OCI-LY1 (cell line): ENCODE data around the gene SF3B1.

Experiments
- H2AFZ ChIP-seq: fragments of 200-600 bp; sonication (generic), shearing (Covaris generic); 2 replicates; pipeline ENCODE4 v1.6.0; 2014; ENCODE audit warnings: antibody characterized with exemption, mild to moderate bottlenecking, low read length
- H3F3A ChIP-seq: fragments of 200-600 bp; sonication (generic), shearing (Covaris generic); 2 replicates; pipeline ENCODE4 v1.6.0; 2014; ENCODE audit warnings: mild to moderate bottlenecking, antibody characterized with exemption, low read length, moderate library complexity; ENCODE audit not compliant: insufficient read depth
- H3K27ac ChIP-seq: fragments of 200-600 bp; sonication (generic); 2 replicates; pipeline ENCODE4 v1.5.1; 2014; ENCODE audit warnings: low read length, mixed run types, mild to moderate bottlenecking, low read depth; ENCODE audit not compliant: poor library complexity, severe bottlenecking
- H3K27me3 ChIP-seq: fragments of 200-600 bp; sonication (generic); 2 replicates; pipeline ENCODE4 v1.6.0; 2014; ENCODE audit warnings: antibody characterized with exemption, mild to moderate bottlenecking, low read length, moderate library complexity; ENCODE audit not compliant: insufficient read depth
- H3K36me3 ChIP-seq: fragments of 200-600 bp; sonication (generic); 2 replicates; pipeline ENCODE4 v1.6.1; 2014; ENCODE audit warnings: mild to moderate bottlenecking, antibody characterized with exemption, low read length, moderate library complexity, mixed read lengths; ENCODE audit not compliant: insufficient read depth
- H3K4me1 ChIP-seq: fragments of 200-600 bp; sonication (generic); 2 replicates; pipeline ENCODE4 v1.5.1; 2014; ENCODE audit warnings: mild to moderate bottlenecking, low read length, moderate library complexity; ENCODE audit not compliant: insufficient read depth, severe bottlenecking
- H3K4me2 ChIP-seq: fragments of 200-600 bp; sonication (generic), shearing (Covaris generic); 2 replicates; pipeline ENCODE4 v1.6.1; 2014; ENCODE audit warnings: low read length
- H3K4me3 ChIP-seq: fragments of 200-600 bp; sonication (generic); 2 replicates; pipeline ENCODE4 v1.5.1; 2014; ENCODE audit warnings: low read length, low read depth, mild to moderate bottlenecking, mixed read lengths; ENCODE audit not compliant: poor library complexity, severe bottlenecking
- H3K79me2 ChIP-seq: fragments of 200-600 bp; shearing (Covaris generic); 2 replicates; pipeline ENCODE4 v1.6.1; 2016; ENCODE audit warnings: mixed run types, low read length, mixed read lengths; ENCODE audit not compliant: insufficient read depth
- H3K9ac ChIP-seq: fragments of 200-600 bp; sonication (generic), shearing (Covaris generic); 2 replicates; pipeline ENCODE4 v1.6.1; 2014; ENCODE audit warnings: mild to moderate bottlenecking, low read length, mixed read lengths
- H3K9me2 ChIP-seq: fragments of 200-600 bp; sonication (generic), shearing (Covaris generic); 2 replicates; pipeline ENCODE4 v1.6.1; 2014; ENCODE audit warnings: low read depth, mild to moderate bottlenecking, low read length, mixed read lengths
- H3K9me3 ChIP-seq: fragments of 200-600 bp; shearing (Covaris generic); 2 replicates; pipeline ENCODE4 v1.6.1; 2014; ENCODE audit warnings: low read length, mixed read lengths
- H4K20me1 ChIP-seq: fragments of 200-600 bp; sonication (generic), shearing (Covaris generic); 2 replicates; pipeline ENCODE4 v1.6.0; 2016; ENCODE audit warnings: mild to moderate bottlenecking, low read length; ENCODE audit not compliant: insufficient read depth
- EZH2 ChIP-seq: fragments of 200-600 bp; sonication (generic), shearing (Covaris generic); IDR thresholded peaks from 2 replicates; pipeline ENCODE4 v1.8.0; 2017; ENCODE audit warnings: borderline replicate concordance, mixed run types, mild to moderate bottlenecking, antibody characterized with exemption, low read length, moderate library complexity, mixed read lengths
- TF ChIP-seq, protein P1 (sequence below): fragments of 200-600 bp; sonication (generic), shearing (Covaris generic); IDR thresholded peaks from 2 replicates; pipeline ENCODE4 v1.5.1; 2017; ENCODE audit warnings: mild to moderate bottlenecking, antibody characterized with exemption, low read length, moderate library complexity, mixed read lengths

The SF3B1 gene

DNA sequence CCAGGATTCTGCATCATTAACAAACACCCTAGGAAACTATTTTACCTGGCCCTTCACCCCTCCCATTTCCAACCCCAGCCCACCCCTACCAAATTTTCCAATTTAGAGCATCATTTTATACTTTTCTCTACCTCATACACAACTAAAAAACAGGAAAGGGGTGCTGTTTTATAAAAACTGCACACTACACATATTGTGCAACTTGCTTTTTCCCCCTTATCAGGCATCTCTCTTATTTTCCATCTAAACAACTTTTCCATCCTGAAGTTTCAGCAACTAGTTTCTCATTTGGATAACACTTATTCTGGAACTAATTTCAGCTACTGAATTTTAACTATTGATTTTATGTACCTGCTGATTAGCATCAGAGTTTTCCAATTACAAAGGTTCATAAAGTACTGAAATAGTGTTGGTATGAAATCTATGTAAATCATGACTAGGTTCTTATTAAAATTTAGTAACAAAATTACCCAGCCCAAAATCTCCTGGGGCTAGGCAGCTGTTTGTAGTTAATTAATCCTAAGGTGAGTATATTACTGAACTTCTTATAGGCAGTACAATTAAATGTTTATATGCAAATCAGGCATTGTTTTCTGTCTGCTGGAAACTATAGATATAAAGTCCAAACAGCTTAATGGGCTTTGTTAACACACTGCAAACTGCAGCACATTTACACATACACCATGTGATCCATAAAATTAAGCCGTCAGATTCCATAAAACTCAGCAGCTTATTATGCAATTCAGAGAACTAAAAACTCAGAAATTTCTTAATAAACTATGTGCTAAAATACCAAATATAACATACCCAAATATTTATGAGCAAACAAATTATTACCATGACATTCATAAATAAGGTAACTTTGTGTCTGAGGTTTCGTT, 7.9 kb downstream of the SF3B1 start:
- H3K36me3 ChIP-seq, result peaks cover 37% of the 10 kb centered on the region
- no peak overlapping the region for H3K4me2 ChIP-seq
- H3K27me3 ChIP-seq, result no peaks in the 10 kb centered on the region
- peaks cover 3% of the 10 kb centered on the region; the same call in 1 of the 2 replicates for H4K20me1 ChIP-seq
- no peak overlapping the region for H3K4me3 ChIP-seq
- H3K4me1 ChIP-seq, result peaks cover 59% of the 10 kb centered on the region
- H3F3A ChIP-seq, result no peaks in the 10 kb centered on the region
- H3K9me3 ChIP-seq, result no peaks in the 10 kb centered on the region
- no peak overlapping the region for H2AFZ ChIP-seq
- peaks cover 97% of the 10 kb centered on the region for H3K79me2 ChIP-seq
- no peak overlapping the region for H3K27ac ChIP-seq
- no peak for TF ChIP-seq EZH2
- TF ChIP-seq, protein P1, sequence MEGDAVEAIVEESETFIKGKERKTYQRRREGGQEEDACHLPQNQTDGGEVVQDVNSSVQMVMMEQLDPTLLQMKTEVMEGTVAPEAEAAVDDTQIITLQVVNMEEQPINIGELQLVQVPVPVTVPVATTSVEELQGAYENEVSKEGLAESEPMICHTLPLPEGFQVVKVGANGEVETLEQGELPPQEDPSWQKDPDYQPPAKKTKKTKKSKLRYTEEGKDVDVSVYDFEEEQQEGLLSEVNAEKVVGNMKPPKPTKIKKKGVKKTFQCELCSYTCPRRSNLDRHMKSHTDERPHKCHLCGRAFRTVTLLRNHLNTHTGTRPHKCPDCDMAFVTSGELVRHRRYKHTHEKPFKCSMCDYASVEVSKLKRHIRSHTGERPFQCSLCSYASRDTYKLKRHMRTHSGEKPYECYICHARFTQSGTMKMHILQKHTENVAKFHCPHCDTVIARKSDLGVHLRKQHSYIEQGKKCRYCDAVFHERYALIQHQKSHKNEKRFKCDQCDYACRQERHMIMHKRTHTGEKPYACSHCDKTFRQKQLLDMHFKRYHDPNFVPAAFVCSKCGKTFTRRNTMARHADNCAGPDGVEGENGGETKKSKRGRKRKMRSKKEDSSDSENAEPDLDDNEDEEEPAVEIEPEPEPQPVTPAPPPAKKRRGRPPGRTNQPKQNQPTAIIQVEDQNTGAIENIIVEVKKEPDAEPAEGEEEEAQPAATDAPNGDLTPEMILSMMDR, result no peak
- no peaks in the 10 kb centered on the region for H3K9me2 ChIP-seq
- H3K9ac ChIP-seq, result no peak overlapping the region

DNA sequence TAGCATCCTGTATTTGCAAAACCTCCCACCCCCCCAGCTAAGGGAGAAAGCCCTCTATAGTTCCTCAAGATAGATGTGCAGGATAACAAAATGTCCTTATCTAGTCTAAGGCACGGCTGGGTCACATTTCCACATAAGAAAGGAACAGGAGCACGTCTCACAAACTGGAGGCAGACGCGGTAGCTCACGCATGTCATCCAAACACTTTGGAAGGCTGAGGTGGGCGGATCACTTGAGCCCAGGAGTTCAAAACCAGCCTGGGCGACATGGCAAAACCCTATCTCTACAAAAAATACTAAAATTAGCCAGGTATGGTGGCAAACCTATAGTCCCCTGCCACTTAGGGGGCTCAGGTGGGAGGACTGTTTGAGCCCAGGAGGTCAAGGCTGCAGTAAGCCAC, 9.3 kb downstream of the SF3B1 start:
- peaks cover 95% of the 10 kb centered on the region for H3K79me2 ChIP-seq
- peaks cover 4% of the 10 kb centered on the region; the same call in 1 of the 2 replicates for H4K20me1 ChIP-seq
- no peak overlapping the region for H3K4me2 ChIP-seq
- no peaks in the 10 kb centered on the region for H3K27me3 ChIP-seq
- H3F3A ChIP-seq, result no peaks in the 10 kb centered on the region
- H3K27ac ChIP-seq, result no peak overlapping the region
- TF ChIP-seq, protein P1, result no peak
- TF ChIP-seq EZH2, result no peak
- peaks cover 50% of the 10 kb centered on the region for H3K36me3 ChIP-seq
- H3K9me3 ChIP-seq, result no peaks in the 10 kb centered on the region
- H3K9ac ChIP-seq, result no peak overlapping the region
- no peak overlapping the region for H3K4me3 ChIP-seq
- no peaks in the 10 kb centered on the region for H3K9me2 ChIP-seq
- H3K4me1 ChIP-seq, result peaks cover 45% of the 10 kb centered on the region
- no peak overlapping the region for H2AFZ ChIP-seq

DNA sequence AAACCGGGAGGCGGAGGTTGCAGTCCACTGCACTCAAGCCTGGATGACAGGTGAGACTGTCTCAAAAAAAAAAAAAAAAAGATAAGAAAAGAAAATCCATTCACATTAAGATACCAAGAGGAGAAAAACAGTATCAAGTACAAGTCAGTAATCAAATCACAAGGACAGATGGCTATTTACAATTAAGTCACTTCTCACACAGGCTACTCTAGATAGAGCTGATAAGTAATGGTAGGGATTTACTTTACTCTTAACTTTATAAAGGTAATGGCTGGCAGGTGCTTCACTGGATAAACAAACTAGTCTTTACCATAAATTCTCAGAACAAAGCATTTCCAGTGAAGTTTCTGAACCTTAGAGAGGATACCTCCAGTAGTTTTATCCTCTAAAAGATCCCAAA, 11.5 kb downstream of the SF3B1 start:
- Histone ChIP-seq H2AFZ (no peak overlapping the region), H3K36me3 (peaks cover 56% of the 10 kb centered on the region), H3K4me2 (no peak overlapping the region), H3K27ac (no peak overlapping the region), H3K9ac (no peak overlapping the region), H3K79me2 (peaks cover 73% of the 10 kb centered on the region), H3K27me3 (no peaks in the 10 kb centered on the region), H3K9me2 (no peaks in the 10 kb centered on the region), H3F3A (no peaks in the 10 kb centered on the region; the same call in none of the 2 replicates), H3K4me3 (no peak overlapping the region), H4K20me1 (peaks cover 10% of the 10 kb centered on the region; the same call in 1 of the 2 replicates), H3K4me1 (peaks cover 24% of the 10 kb centered on the region), H3K9me3 (no peaks in the 10 kb centered on the region)
- TF ChIP-seq EZH2, result no peak
- TF ChIP-seq, protein P1, result no peak
